Nucleus accumbens (tissue), 56 donors: ENCODE data around the gene SREK1.
A peak's percentile ranks its signal among the peaks of the same experiment; 100 is the strongest.
"Not testable (repeated sequence)": the region's sequence is repeated elsewhere in the genome, so short reads cannot be mapped to it uniquely, and the experiment has no call there.

Experiments
- DNase-seq, 56 donors: peaks; one replicate each; lab custom pipeline; 2025; lab: John Stamatoyannopoulos, UW

The SREK1 gene

GRCh38 chr5:66213533-66213932, 69.4 kb downstream of the SREK1 start:
- DNase-seq: no peak

GRCh38 chr5:66222455-66222854, 78.4 kb downstream of the SREK1 start:
- DNase-seq: no peak

- not testable (repeated sequence) for DNase-seq
Measured at GRCh38 chr5:66222896-66223295, 78.8 kb downstream of the SREK1 start.

DNA sequence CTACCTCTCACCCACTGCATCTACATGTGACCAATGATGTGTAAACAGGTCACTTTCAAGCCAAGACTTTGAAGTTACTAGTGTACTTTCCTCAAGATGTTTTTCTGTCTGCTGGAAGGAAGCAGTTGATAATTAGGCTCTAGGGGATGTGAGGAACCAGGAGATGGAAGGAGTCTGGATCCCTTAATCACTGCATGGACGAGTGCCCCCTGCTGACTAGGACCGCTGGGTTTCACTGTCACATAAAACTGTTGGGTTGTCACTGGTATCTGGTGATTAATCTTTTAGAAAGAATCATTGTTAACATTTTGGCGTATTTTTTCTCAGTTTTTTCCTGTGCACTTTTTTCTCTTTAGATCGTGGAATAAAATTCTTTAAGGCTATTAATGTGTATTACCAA, 79.5 kb downstream of the SREK1 start:
- peak in 21 of 56 donors; percentile 0 to 51 (median 11) for DNase-seq

GRCh38 chr5:66224274-66224673, 80.2 kb downstream of the SREK1 start:
- DNase-seq: no peak

DNA sequence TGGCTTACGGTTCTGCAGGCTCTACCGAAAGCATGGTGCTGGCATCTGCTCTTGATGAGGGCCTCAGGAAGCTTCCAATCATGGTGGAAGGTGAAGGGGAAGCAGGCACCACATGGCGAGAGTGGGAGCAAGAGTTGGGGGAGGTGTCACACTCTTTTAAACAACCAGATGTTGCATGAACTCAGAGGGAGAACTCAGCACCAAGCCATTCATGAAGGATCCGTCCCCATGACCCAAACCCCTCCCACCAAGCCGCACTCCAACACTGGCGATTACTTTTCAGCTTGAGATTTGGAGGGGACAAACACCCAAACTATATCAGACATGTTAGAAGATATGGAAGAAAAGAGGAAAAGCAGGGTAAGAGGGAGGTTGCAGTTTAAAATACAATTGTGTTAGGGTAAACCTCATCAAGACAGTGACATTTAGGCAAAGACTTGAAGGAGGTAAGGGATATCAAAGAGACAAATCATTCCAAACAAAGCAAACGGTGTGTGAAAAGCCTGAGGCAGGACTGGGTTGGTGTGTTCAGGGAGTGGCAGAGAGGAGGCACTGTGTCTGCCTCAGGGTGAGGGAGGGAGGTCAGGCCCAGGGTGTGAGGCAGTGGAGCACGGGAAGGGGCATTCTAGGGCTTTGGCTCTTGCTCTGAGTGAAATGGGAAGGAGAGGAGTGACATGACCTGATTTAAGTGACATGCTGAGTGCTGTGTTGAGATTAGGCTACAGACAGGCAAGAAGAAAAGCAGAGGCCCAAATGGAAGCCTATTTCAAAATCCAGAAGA, 80.9 kb downstream of the SREK1 start:
- DNase-seq: no peak

DNA sequence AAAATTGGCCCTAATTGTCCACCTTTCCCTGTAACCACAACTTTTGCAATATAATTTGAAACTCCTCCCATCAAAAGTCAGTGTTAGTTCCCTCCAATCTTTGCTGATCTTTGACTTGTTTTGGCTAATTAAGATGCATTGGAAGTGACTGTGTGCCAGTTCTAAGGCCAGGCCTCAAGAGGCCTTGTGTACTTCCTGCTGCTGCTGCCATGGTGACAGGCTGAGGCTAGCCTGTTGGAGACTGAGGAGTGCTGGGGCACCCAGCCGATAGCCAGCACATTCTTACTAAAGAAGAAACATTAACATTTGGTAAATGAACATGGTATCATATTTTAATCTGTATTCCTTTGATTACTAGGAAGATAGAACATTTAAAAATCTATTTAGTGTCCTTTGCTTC, 86.5 kb downstream of the SREK1 start:
- DNase-seq: no peak

- DNase-seq: no peak
Measured at GRCh38 chr5:66231508-66231907, 87.4 kb downstream of the SREK1 start.

- DNase-seq: no peak
Measured at GRCh38 chr5:66232275-66232674, 88.2 kb downstream of the SREK1 start.

DNA sequence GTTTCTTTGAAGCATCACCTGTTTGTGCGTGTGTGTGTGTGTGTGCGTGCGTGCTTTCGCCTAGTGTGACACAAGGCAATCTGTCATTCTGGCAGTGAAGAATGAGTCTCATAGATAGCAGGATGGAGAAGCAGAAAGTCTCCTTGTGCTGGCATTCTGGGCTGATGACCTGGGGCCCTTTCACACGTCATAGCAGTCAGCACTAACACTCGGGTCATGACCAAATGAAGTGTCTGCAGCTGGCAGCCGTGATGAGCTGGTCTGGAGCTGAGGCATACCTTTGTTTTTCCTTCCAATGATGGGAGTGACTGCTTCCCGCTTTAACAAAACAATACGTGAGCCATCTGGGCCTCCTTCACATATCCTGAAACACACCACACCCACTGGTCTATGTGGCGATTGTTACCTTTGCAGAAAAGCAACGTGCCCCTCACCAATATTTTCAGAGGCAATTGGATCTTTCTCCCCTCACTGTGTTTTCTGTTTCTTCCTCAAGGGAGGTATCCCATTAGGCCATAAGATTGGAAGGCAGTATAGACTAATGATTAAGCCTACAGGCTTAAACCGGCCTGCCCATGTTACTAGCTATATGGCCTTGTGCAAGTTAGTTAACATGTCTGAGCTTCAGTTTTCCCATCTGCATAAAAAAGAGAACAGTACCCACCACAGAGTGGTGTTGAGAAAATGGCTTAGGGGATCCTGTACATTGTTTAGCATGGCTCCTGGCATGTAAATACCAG, 88.8 kb downstream of the SREK1 start:
- no peak for DNase-seq
